ENCODE data around the gene EFCAB9. TPM values are rescaled to one million over a fixed set of nuclear protein-coding genes. Genes with fewer than 3 reads are reported as not detected.

Gene EFCAB9
- total RNA-seq, 4 donors from 2014 or later: not detected

DNA sequence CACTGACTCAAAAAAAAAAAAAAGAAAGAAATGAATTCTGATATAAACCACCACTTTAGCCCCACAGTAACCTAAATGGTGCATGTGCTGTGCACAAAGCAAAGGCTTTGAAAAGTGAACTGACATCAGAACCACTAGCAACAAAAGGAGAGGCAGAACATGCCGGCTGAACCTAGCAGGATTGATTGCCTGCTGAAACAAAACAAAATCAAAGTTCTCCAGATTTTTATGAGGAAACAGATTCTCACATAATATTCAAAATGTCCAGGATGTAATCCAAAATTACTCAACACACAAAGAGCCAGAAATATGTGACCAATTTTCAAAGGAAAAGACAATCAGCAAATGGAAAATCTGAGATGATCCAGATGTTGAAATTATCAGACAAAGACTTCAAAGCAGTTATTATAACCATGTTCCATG lies 51.7 kb downstream of the EFCAB9 start:
- H3K27ac ChIP-seq: no peak overlapping the region
- H3K36me3 ChIP-seq: no peaks in the 10 kb centered on the region
- no peak for DNase-seq
- H3K4me3 ChIP-seq (replicated peaks in 1 of 3): no peak overlapping the region
- intact Hi-C loops (cut with DNase I): no loop called here
- no peaks in the 10 kb centered on the region for H3K4me1 ChIP-seq
- no peaks in the 10 kb centered on the region for H3K27me3 ChIP-seq
- TF ChIP-seq CTCF (IDR thresholded peaks at IDR 0.05) (no peak), POLR2A (IDR thresholded peaks at IDR 0.05) (no peak)
- WGBS, 2 donors: 79 to 81% methylated on average over 1 of the region's 1 CpG
- H3K9me3 ChIP-seq: no peaks in the 10 kb centered on the region

- Histone ChIP-seq H3K36me3 (no peaks in the 10 kb centered on the region), H3K27ac (no peak overlapping the region), H3K4me3 (replicated peaks in 1 of 3) (no peak overlapping the region), H3K27me3 (no peaks in the 10 kb centered on the region), H3K9me3 (no peaks in the 10 kb centered on the region), H3K4me1 (no peaks in the 10 kb centered on the region)
- intact Hi-C loops (cut with DNase I): no loop called here
- TF ChIP-seq POLR2A (IDR thresholded peaks at IDR 0.05) (no peak), CTCF (IDR thresholded peaks at IDR 0.05) (no peak)
- WGBS, 2 donors: 65 to 84% methylated on average over 2 of the region's 2 CpGs
- no peak for DNase-seq
Observed at GRCh38 chr5:172248637-172249036, 54.7 kb downstream of the EFCAB9 start.

DNA sequence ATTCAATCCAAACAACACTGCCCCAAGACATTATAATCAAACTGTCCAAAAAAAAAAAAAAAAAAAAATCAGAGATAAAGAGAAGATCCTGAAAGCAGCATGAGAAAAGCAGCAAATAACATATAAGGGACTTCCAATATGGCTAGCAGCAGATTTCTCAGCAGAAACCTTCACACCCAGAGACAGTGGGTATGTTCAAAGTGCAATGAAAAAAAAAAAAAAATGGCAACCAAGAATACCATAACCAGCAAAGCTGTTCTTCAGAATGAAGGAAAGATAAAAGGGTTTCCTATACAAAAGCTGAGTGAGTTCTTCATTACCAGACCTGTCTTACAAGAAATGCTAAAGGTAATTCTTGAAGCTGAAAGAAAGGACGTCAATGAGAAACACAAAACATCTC lies 57.4 kb downstream of the EFCAB9 start:
- no peaks in the 10 kb centered on the region for H3K27me3 ChIP-seq
- H3K4me3 ChIP-seq (replicated peaks in 1 of 3): no peak overlapping the region
- H3K27ac ChIP-seq: no peak overlapping the region
- no peaks in the 10 kb centered on the region for H3K36me3 ChIP-seq
- no peak for DNase-seq
- H3K4me1 ChIP-seq: no peaks in the 10 kb centered on the region
- no peak for TF ChIP-seq CTCF (IDR thresholded peaks at IDR 0.05)
- TF ChIP-seq POLR2A (IDR thresholded peaks at IDR 0.05): no peak
- no peaks in the 10 kb centered on the region for H3K9me3 ChIP-seq
- WGBS, 2 donors: 95 to 98% methylated on average over 1 of the region's 1 CpG
- intact Hi-C loops (cut with DNase I): no loop called here

- no peaks in the 10 kb centered on the region for H3K9me3 ChIP-seq
- TF ChIP-seq CTCF (IDR thresholded peaks at IDR 0.05): no peak
- WGBS, 2 donors: 37 to 42% methylated on average over 2 of the region's 2 CpGs
- no peak overlapping the region for H3K27ac ChIP-seq
- H3K36me3 ChIP-seq: no peaks in the 10 kb centered on the region
- intact Hi-C loops (cut with DNase I): no loop called here
- H3K27me3 ChIP-seq: no peaks in the 10 kb centered on the region
- H3K4me1 ChIP-seq: no peaks in the 10 kb centered on the region
- no peak for DNase-seq
- no peak overlapping the region for H3K4me3 ChIP-seq (replicated peaks in 1 of 3)
Observed at GRCh38 chr5:172252501-172252900, 58.5 kb downstream of the EFCAB9 start.

Small RNA genes within 50 kb of the gene (small RNA-seq; reads per million reads assigned to genes)
- not detected for gene RF00191

Other genes with a start within 250 kb of the EFCAB9 start
- gene FBXW11, start 187.5 kb upstream of the EFCAB9 start, total RNA-seq: 10 to 100 TPM; 61.3 to 76.6 (median 70.2) TPM
- 10 to 100 TPM in 1 of 4 donors, 1 to 10 TPM in 3; 5.5 to 11.6 (median 8.6) TPM for gene STK10, start 5.9 kb upstream of the EFCAB9 start, total RNA-seq
- 10 to 100 TPM; 15.9 to 28.6 (median 22.5) TPM for gene UBTD2, start 89.6 kb downstream of the EFCAB9 start, total RNA-seq

All from thyroid gland (tissue), 4 donors.